Neutrophil (primary cell): ENCODE results near the gene COX7A2.

ENCODE experiments used
- H3K27ac ChIP-seq: fragments of 200-600 bp; sonication (generic); 2 replicates; pipeline ENCODE4 v1.5.1; 2016; ENCODE audit warnings: mild to moderate bottlenecking, moderate library complexity
- H3K27me3 ChIP-seq: fragments of 200-600 bp; sonication (generic); 2 replicates; pipeline ENCODE4 v1.6.0; 2016; ENCODE audit warnings: mild to moderate bottlenecking
- H3K36me3 ChIP-seq: fragments of 200-600 bp; sonication (generic); 2 replicates; pipeline ENCODE4 v1.5.1; 2017
- H3K4me1 ChIP-seq, 2 experiments: fragments of 200-600 bp in 1 of 2; sonication (generic) in 1 of 2; 1 replicate in 1 of 2; 2 replicates in 1 of 2; pipeline versions ENCODE4 v1.5.1 to v1.6.1; 2013 to 2016; ENCODE audit warnings: low read depth in 1 of 2, low read length in 1 of 2, mild to moderate bottlenecking in 1 of 2, moderate library complexity in 1 of 2; ENCODE audit not compliant: control insufficient read depth in 1 of 2, insufficient read depth in 1 of 2
- H3K4me3 ChIP-seq, 2 experiments: fragments of 200-600 bp in 1 of 2; sonication (generic) in 1 of 2; 1 replicate in 1 of 2; 2 replicates in 1 of 2; pipeline ENCODE4 v1.5.1; 2013 to 2016; ENCODE audit warnings: low read depth in 1 of 2, low read length in 1 of 2, mild to moderate bottlenecking in 1 of 2, moderate library complexity in 1 of 2
- H3K9me3 ChIP-seq: fragments of 200-600 bp; sonication (generic); 2 replicates; pipeline ENCODE4 v1.5.1; 2016
- TF ChIP-seq, protein P1 (sequence below): fragments of 200-600 bp; sonication (generic); IDR thresholded peaks from 2 replicates; pipeline ENCODE4 v1.5.1; 2016; ENCODE audit warnings: antibody characterized with exemption

The COX7A2 gene

DNA sequence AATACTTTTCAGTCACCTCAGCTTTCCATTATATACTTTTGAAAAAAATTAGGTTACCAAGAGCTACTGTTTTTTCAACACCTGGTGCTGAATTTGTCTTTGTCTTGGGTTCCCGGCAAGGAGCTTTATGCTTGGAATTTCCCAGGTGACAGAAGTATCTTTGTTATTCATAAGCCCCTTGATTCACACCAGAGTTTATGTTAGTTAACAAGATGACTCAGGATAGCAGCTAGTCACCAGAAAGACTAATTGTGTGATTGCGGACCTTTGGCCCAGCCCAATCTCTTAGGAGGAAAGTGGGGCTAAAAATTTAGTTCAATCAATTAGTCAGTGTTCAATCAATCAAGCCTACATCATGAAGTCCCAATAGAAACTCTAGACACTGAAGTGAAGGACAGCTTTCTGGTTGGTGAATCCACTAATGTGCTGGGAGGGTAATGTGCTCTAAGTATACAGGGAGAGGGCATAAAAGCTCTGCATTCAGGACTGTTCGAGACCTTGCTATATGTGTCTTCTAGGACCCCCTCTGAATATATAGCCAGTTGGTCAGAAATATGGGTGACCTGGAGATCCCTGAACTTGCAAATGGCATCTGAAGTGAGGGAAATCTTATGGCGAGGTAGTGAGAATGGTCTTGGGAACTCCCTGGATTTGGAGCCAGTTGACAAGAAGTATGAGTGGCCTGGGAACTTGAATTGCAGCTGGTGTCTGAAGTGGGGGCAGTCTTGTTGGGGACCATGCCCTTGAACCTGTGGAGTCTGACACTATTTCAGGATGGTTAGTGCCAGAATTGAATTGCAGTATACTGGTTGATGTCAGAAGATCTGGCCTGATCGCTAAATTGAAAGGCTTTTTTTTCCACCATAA is 24.8 kb upstream of the COX7A2 start:
- Histone ChIP-seq H3K36me3 (peaks cover 22% of the 10 kb centered on the region), H3K9me3 (no peaks in the 10 kb centered on the region), H3K4me3 (no peak overlapping the region), H3K4me1 (peaks cover 30 to 33% of the 10 kb centered on the region in 2 experiments), H3K27ac (no peak overlapping the region), H3K27me3 (no peaks in the 10 kb centered on the region)
- TF ChIP-seq, protein P1, sequence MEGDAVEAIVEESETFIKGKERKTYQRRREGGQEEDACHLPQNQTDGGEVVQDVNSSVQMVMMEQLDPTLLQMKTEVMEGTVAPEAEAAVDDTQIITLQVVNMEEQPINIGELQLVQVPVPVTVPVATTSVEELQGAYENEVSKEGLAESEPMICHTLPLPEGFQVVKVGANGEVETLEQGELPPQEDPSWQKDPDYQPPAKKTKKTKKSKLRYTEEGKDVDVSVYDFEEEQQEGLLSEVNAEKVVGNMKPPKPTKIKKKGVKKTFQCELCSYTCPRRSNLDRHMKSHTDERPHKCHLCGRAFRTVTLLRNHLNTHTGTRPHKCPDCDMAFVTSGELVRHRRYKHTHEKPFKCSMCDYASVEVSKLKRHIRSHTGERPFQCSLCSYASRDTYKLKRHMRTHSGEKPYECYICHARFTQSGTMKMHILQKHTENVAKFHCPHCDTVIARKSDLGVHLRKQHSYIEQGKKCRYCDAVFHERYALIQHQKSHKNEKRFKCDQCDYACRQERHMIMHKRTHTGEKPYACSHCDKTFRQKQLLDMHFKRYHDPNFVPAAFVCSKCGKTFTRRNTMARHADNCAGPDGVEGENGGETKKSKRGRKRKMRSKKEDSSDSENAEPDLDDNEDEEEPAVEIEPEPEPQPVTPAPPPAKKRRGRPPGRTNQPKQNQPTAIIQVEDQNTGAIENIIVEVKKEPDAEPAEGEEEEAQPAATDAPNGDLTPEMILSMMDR = no peak

DNA sequence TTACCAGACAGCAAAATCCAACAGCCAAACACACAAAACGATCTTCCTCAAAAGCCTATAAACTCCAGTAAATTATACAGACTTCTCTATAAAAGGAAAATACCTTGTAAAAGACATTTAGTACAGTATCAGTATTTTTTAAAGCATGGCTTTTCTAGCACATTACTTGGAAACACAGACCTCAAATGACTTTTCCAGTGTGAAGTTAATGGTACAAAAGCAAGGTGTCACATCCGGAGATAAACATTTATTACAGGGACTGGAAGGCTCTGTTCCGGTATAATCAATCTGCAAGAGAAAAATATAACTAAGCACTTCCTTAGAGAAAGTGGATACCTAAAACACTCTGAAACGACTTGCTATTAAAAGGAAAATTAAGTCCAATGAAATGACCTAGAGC is 23.9 kb upstream of the COX7A2 start:
- Histone ChIP-seq H3K4me1 (peaks cover 21 to 24% of the 10 kb centered on the region in 2 experiments), H3K36me3 (peaks cover 25% of the 10 kb centered on the region), H3K9me3 (no peaks in the 10 kb centered on the region), H3K27ac (no peak overlapping the region), H3K27me3 (no peaks in the 10 kb centered on the region), H3K4me3 (no peak overlapping the region)
- TF ChIP-seq, protein P1 = no peak

DNA sequence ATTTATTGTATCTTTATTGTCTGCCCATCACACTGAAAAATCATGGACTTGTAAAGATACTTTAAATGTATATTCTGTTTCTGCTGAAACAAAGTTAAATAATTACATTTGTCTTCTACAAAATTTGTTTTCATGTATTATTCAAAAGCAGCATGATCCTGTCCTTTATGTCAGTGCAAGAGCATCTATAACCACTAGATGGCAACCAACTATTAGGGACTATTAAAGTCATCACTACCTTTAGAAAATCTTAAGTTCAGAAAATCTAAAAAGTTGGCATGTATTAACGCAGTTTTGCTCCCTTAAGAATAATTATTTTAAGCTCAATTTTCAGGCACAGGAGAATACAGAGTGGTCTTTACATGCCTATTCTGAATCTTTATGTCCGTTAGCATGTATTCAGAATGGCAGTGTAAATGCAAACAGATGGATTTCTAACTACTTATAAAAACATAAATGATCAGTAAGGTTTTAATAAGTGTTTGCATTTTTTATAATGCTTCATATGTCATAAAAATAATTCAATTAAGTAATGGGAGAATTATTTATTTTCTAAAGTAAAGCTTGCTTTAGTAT is 23.2 kb upstream of the COX7A2 start:
- no peaks in the 10 kb centered on the region for H3K9me3 ChIP-seq
- H3K36me3 ChIP-seq = peaks cover 30% of the 10 kb centered on the region
- H3K27me3 ChIP-seq = no peaks in the 10 kb centered on the region
- H3K4me3 ChIP-seq = no peak overlapping the region
- no peak overlapping the region for H3K27ac ChIP-seq
- TF ChIP-seq, protein P1 = peak; percentile 74
- peaks cover 14 to 17% of the 10 kb centered on the region in 2 experiments for H3K4me1 ChIP-seq

DNA sequence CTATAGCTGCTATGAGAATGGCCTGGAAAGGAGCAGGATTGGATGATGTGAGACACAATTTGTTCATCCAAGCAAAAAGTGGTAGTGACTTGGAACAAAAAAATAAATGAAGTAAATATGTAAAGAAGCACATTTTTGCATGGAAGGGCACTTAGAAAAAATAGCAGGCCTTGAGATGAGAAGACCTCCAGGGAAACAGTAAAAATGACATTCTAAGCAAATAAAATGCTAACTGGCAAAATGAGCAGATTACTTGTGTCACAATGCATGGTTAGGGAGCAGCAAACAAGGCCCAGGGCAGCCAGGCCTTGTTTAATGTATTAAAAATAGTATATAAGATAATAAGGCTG is 19.8 kb upstream of the COX7A2 start:
- Histone ChIP-seq H3K27me3 (no peaks in the 10 kb centered on the region), H3K36me3 (peaks cover 62% of the 10 kb centered on the region), H3K4me3 (no peak overlapping the region), H3K27ac (no peak overlapping the region), H3K9me3 (no peaks in the 10 kb centered on the region), H3K4me1 (no peaks in the 10 kb centered on the region)
- TF ChIP-seq, protein P1 = no peak

DNA sequence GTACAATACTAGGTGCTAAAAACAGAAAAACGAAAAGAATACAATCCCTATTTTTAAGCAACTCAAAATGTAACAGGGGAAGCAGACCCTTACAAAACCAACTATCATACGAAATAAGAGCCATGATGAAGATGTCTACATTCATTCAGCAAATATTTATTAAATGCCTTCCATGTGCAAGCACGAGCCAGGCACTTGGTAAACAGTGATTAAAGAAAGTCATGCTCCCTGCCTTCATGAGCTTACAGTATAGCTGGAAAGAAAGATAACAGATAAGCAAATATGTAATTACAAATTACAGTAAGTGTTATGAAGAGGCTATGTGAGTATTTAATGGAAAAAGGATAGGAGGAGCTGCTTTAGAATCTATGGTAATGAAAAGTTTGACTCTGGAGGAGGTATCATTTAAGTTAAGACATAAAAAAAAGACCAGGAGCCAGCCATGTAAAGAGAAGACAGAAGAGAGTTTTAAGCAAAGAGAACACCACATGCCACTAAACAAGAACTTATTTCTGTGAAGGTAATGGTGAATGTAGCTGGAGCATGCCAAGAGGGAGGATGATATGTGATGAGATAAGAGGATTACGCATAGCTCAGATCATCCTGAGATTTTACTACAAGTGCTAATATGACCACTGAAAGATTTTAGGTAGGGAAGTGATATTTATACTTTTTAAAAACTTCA is 19.3 kb upstream of the COX7A2 start:
- peaks cover 67% of the 10 kb centered on the region for H3K36me3 ChIP-seq
- H3K27me3 ChIP-seq = no peaks in the 10 kb centered on the region
- TF ChIP-seq, protein P1 = no peak
- H3K4me1 ChIP-seq = no peaks in the 10 kb centered on the region
- no peak overlapping the region for H3K27ac ChIP-seq
- no peaks in the 10 kb centered on the region for H3K9me3 ChIP-seq
- no peak overlapping the region for H3K4me3 ChIP-seq
